Measurements from ENCODE around the gene AGAP1.
A peak's percentile ranks its signal among the peaks of the same experiment; 100 is the strongest.

GRCh38 chr2:236078297-236079255 is 584.7 kb downstream of the AGAP1 start:
- TF ChIP-seq CTCF (IDR thresholded peaks at IDR 0.05) (no peak), POLR2AphosphoS5 (IDR thresholded peaks at IDR 0.05; ENCODE audit: insufficient read depth in 1 of 2, low read depth in 1 of 2) (peak; percentile 9 to 51), POLR2A (IDR thresholded peaks at IDR 0.05) (no peak)

Data from vagina (tissue), 2 donors.